NAMALWA (cell line): ENCODE measurements around the gene CEACAM6.
"Not testable (repeated sequence)": the region's sequence is repeated elsewhere in the genome, so short reads cannot be mapped to it uniquely, and the experiment has no call there.

Experiments
- DNase-seq: peaks from one replicate; pipeline ENCODE4 v3.0.0-alpha.2; 2015; ENCODE audit warnings: low spot score

Gene CEACAM6

GRCh38 chr19:41746593-41747227 lies 8.6 kb upstream of the CEACAM6 start:
- DNase-seq: peak; percentile 71

GRCh38 chr19:41748012-41748411 lies 7.3 kb upstream of the CEACAM6 start:
- DNase-seq: no peak

DNA sequence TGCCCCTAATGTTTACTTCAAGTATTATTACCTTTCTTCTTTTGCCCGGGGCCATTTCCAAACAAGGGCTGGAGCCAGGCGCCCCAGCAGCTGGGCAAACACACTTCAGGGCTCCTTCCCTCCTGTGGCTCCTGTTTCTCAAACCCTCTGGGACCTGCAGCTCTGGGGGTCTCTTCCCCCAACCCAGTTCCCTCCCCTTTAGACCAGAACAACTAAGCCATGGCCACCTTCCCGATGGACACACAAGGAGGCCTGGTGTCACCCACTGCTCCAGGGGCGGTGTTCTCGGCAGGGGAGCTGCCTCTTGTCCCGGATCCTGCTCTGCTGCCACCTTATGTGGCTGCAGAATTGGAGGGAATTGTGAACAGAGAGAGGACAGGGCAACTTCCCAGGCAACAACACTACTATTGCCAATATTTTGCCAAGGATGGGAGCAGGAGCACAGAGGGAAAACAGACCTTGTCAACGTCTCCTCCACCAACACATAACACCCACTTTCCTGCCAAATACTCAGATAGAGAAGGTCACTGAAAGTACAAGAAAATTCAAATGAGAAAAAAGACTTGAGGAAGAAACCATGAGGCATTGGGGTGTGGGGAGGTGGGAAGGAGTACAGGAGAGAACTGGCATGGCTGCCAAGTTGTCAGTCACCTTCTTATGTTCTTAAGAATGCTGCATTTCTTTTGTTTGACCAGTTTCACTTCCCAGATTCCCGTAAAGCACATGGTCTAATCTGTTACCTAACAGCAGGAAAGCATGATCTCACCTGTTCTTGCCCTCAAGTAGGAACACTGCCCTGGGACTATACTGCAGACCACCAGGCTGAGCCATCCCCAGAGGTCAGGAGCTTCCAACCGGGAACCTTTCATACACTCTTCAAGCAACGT lies 4.8 kb upstream of the CEACAM6 start:
- not testable (repeated sequence) for DNase-seq

GRCh38 chr19:41753159-41753558 lies 2.2 kb upstream of the CEACAM6 start:
- peak; percentile 67 for DNase-seq

- DNase-seq: peak; percentile 74
These were observed 1.3 kb upstream of the CEACAM6 start for GRCh38 chr19:41753936-41754529.

DNA sequence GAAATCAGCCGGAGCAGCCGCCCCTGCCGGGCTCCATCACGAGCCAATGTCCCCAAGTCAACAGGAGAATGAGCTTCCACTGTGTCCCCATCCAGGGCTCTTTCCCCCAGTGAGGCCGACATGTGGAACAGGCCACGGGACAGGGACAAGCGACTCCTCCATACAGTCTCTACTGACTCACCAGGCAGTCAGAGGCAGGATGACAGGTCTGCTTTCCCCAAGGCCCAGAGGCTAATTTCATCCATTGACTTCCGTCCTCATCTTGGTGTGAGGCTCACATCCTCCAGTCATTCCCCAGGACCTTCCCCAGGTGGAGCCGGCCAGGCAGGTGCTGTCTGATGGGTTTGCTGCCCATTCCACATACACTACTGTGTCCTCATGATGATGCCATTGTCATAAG lies 3.5 kb downstream of the CEACAM6 start:
- no peak for DNase-seq

GRCh38 chr19:41767115-41767514 lies 11.8 kb downstream of the CEACAM6 start:
- DNase-seq: no peak

GRCh38 chr19:41768105-41768504 lies 12.8 kb downstream of the CEACAM6 start:
- not testable (repeated sequence) for DNase-seq

DNA sequence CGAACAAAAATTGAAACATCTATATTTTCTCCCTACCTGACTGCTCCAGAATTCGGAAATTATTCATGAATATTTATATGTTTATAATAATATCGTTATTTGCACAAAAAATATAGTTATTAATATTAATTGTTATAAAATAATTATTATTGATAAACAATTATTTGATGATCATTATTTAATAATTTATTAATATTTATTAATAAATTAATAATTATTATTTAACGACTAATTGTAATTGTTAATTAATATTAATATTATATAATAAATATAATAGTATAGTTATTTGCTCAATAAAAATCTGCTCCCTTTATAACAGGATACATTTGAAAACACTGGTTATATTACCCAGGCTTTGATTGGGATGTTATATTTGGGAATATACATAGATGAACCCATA lies 14.3 kb downstream of the CEACAM6 start:
- no peak for DNase-seq

- DNase-seq: no peak
These were observed 16.1 kb downstream of the CEACAM6 start for GRCh38 chr19:41771410-41771809.

DNA sequence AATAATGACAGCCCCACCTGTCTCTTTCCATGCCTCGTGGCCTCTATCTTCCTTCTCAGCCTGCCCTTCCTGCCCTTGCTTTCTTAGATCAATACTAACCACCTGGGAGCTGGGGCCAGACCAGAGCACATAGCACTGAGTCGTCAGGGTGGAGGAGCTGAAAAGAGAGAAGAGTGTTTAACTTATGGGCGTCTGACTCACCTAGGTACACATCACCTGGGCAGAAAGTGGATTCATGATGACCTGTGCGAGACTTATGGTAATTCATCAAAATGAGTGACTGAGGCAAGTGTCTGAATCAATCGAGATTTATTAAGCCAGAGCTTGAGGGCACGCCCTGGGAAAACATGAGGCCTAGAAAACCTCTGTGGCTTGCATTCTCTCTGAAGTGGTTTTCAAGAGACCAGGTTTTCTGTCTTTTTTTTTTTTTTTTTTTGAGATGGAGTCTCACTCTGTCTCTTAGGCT lies 19.2 kb downstream of the CEACAM6 start:
- DNase-seq: no peak

GRCh38 chr19:41776700-41777099 lies 21.4 kb downstream of the CEACAM6 start:
- no peak for DNase-seq

- no peak for DNase-seq
These were observed 28.3 kb downstream of the CEACAM6 start for GRCh38 chr19:41783612-41784011.

- no peak for DNase-seq
These were observed 29.0 kb downstream of the CEACAM6 start for GRCh38 chr19:41784312-41784711.

- no peak for DNase-seq
These were observed 29.4 kb downstream of the CEACAM6 start for GRCh38 chr19:41784743-41785142.

DNA sequence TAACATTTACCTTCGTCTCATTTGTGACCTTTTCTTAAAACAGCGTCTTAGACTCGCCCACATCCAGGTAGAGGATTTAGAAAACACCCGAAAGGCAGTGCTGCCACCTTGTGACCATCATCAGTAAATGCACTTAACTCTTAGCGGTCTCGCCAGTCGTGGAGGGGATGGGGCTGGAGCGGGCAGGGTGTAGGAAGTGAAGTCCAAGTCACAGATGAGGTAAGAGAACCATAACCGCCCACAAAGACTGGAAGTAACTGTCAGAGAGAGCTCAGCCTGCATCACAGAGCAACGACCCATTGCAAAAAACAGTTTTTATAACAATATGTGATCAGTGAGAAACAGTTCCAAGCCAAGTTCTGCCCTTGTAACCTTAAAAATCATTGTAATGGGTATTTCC lies 30.3 kb downstream of the CEACAM6 start:
- DNase-seq: peak; percentile 87

DNA sequence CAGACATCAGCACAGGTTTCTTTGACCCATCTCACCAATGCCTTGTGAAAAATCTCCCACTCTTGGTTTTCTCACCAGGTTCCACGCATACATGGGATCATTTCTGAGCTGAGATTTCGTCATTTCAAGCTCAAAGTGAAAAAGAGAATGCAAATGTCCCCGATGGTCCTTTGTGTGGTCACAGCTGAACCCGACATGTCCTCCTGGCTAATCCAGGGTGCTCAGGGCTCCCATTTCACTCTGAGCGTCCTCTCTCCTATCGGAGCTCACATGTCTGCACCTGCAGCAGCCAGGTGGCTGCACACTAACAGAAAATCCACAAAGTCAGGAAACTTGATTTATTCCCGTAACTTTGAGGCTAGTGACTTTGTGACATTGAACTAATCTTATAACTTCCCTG lies 31.7 kb downstream of the CEACAM6 start:
- no peak for DNase-seq

GRCh38 chr19:41788518-41788917 lies 33.2 kb downstream of the CEACAM6 start:
- DNase-seq: not testable (repeated sequence)

GRCh38 chr19:41789053-41789452 lies 33.7 kb downstream of the CEACAM6 start:
- not testable (repeated sequence) for DNase-seq

- peak; percentile 77 for DNase-seq
These were observed 37.4 kb downstream of the CEACAM6 start for GRCh38 chr19:41792513-41793413.

- no peak for DNase-seq
These were observed 38.0 kb downstream of the CEACAM6 start for GRCh38 chr19:41793414-41793727.

DNA sequence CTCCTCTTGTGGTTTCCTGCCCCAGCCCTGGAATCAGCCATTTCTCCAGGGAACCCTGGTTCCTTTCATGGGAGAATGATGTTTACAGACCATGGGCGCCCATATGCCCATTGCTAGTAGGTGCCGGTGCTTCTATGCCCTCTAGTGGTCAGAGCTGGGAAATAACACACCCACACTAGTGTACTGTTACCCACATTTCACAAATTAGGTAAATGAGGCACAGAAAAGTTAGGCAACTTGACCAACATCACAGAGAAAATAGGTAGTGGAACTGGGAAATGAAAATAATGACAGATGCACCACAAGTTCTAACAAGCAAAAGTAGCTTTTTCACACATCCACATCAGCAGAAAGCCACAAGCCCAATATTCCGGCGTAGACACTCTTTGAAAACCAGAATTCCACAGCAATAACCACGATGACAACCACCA lies 39.7 kb downstream of the CEACAM6 start:
- DNase-seq: peak; percentile 75
